Muscle of back (tissue), 11 donors: ENCODE measurements around the gene GSTM5. TPM values are rescaled to one million over a fixed set of nuclear protein-coding genes. Genes with fewer than 3 reads are reported as not detected.
A peak's percentile ranks its signal among the peaks of the same experiment; 100 is the strongest.
"Not testable (repeated sequence)": the region's sequence is repeated elsewhere in the genome, so short reads cannot be mapped to it uniquely, and the experiment has no call there.

Source experiments
- DNase-seq, 3 donors: peaks; one replicate each; pipeline versions ENCODE4 v3.0.0 to v3.0.0-alpha.2; 2013
- polyA plus RNA-seq, 10 donors: library from polyadenylated mRNA; unstranded; fragments of 120-200 nt; gene quantifications; one replicate each; pipeline ENCODE4 v1.2.1, GENCODE V29; 2013; ENCODE audit not compliant: insufficient read length in 10 of 10

Gene GSTM5
- polyA plus RNA-seq, 10 donors = 7.3 to 42.1 (median 13.7) TPM

GRCh38 chr1:109726728-109727373 is 14.8 kb downstream of the GSTM5 start:
- DNase-seq = no peak

- no peak for DNase-seq
Observed at GRCh38 chr1:109728870-109729269, 16.8 kb downstream of the GSTM5 start.

GRCh38 chr1:109730666-109731065 is 18.6 kb downstream of the GSTM5 start:
- DNase-seq = no peak

- DNase-seq = no peak
Observed at GRCh38 chr1:109732390-109732881, 20.4 kb downstream of the GSTM5 start.

- DNase-seq = no peak
Observed at GRCh38 chr1:109733236-109733870, 21.3 kb downstream of the GSTM5 start.

GRCh38 chr1:109739738-109740614 is 27.9 kb downstream of the GSTM5 start:
- DNase-seq = peak; percentile 66 to 94 (median 84)

GRCh38 chr1:109740615-109741373 is 28.7 kb downstream of the GSTM5 start, which contains the start of gene GSTM3:
Gene GSTM3, minus strand, starts transcription at chr1:109741038. Its CDS starts 751 bp downstream, at chr1:109740287.
- DNase-seq = peak in 1 of 3 donors; percentile 9

GRCh38 chr1:109748311-109748710 is 36.3 kb downstream of the GSTM5 start:
- not testable (repeated sequence) for DNase-seq

GRCh38 chr1:109749221-109749620 is 37.2 kb downstream of the GSTM5 start:
- DNase-seq = no peak

GRCh38 chr1:109750241-109750882 is 38.3 kb downstream of the GSTM5 start:
- no peak for DNase-seq

GRCh38 chr1:109750920-109751319 is 38.9 kb downstream of the GSTM5 start:
- no peak for DNase-seq

GRCh38 chr1:109751531-109752260 is 39.6 kb downstream of the GSTM5 start:
- DNase-seq = no peak

GRCh38 chr1:109754738-109755137 is 42.7 kb downstream of the GSTM5 start:
- DNase-seq = no peak

GRCh38 chr1:109756325-109756724 is 44.3 kb downstream of the GSTM5 start:
- not testable (repeated sequence) for DNase-seq

- DNase-seq = no peak
Observed at GRCh38 chr1:109756848-109757521, 44.9 kb downstream of the GSTM5 start.

GRCh38 chr1:109757936-109758786 is 46.1 kb downstream of the GSTM5 start:
- DNase-seq = no peak

GRCh38 chr1:109759513-109760334 is 47.7 kb downstream of the GSTM5 start:
- DNase-seq = no peak
